ENCODE data around the gene KIF20B.
A peak's percentile ranks its signal among the peaks of the same experiment; 100 is the strongest.
"Not testable (repeated sequence)": the region's sequence is repeated elsewhere in the genome, so short reads cannot be mapped to it uniquely, and the experiment has no call there.

Gene KIF20B

DNA sequence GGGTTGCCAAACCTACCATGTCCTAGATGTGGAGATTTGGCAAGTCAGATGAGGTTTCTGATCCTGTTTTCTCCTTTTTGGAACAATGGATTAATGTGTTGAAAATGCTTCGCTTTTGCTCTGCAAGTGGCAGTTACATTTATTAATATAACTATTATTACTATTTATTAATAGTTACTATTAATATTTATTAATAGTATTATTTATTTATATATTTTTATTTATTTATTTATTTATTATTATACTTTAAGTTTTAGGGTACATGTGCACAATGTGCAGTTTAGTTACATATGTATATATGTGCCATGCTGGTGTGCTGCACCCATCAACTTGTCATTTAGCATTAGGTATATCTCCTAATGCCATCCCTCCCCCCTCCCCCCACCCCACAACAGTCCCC, 62.3 kb downstream of the KIF20B start:
- H3K9me3 ChIP-seq; H3K4me3 ChIP-seq; H3K27me3 ChIP-seq (ENCODE audit: low read depth); DNase-seq (ENCODE audit: low spot score in 2 of 2); H3K4me1 ChIP-seq; in situ Hi-C loops (cut with MboI; ENCODE audit: low sequenced_read_pairs): not testable (repeated sequence)
- peaks cover 64% of the 10 kb centered on the region for H3K36me3 ChIP-seq (replicated peaks)

DNA sequence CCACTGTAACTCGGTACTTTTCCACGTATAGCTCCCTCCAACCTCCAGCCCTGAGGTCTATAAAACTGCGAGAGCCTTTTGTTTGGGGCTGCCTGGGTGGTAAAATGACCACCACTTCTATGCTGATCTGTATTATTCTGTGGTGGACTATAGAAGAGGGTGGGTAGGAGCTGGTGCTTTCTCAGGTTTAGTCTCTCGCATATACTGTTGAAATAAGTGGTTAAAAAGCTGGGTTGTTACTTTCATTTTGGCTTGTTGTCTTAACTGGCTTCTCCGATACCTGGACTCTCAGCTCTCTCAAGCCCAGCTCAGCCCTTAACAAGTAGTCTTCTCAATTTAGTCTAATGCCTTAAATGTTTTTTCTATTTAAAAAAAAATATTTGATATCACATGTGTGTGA, 70.3 kb downstream of the KIF20B start:
- H3K4me1 ChIP-seq, result no peaks in the 10 kb centered on the region
- no peak for DNase-seq (ENCODE audit: low spot score in 2 of 2)
- H3K36me3 ChIP-seq (replicated peaks), result peaks cover 65% of the 10 kb centered on the region
- no peaks in the 10 kb centered on the region for H3K9me3 ChIP-seq
- in situ Hi-C loops (cut with MboI; ENCODE audit: low sequenced_read_pairs), result no loop called here
- H3K27me3 ChIP-seq (ENCODE audit: low read depth), result no peaks in the 10 kb centered on the region
- no peak overlapping the region for H3K4me3 ChIP-seq

DNA sequence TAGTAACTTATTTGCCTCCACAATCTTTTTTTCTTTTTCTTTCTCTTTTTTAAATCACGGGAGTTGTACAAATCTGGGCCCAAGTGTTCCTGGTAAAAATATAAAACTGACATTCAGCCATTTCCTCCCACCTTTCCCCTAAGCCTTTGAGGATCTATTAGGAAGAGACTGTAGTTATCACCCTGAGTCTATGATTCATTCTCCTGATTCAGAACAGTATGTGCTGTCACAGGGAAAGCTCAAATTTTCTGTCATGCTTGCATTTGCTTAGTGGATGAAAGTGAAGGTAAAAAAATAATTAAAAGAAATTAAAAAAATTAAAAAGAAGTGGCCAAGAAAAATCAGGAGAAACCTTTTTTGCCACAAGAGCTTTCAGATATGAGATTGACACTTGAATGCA, 71.7 kb downstream of the KIF20B start:
- Histone ChIP-seq H3K27me3 (ENCODE audit: low read depth) (no peaks in the 10 kb centered on the region), H3K4me1 (no peaks in the 10 kb centered on the region), H3K9me3 (no peaks in the 10 kb centered on the region), H3K4me3 (no peak overlapping the region), H3K36me3 (replicated peaks) (peaks cover 66% of the 10 kb centered on the region)
- in situ Hi-C loops (cut with MboI; ENCODE audit: low sequenced_read_pairs), result no loop called here
- DNase-seq (ENCODE audit: low spot score in 2 of 2), result no peak

DNA sequence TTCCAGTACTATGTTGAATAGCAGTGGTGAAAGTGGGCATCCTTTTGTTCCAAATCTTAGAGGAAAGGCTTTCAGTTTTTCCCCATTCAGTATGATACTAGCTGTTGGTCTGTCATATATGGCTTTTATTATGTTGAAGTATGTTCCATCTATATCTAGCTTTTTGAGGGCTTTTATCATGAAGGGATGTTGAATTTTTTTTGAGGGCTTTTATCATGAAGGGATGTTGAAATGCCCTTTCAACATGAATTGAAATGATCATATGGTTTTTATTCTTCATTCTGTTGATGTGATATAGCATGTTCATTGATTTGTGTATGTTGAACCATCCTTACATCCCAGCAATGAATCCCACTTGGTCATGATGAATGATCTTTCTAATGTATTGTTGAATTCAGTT, 75.3 kb downstream of the KIF20B start:
- no peaks in the 10 kb centered on the region for H3K4me1 ChIP-seq
- no peaks in the 10 kb centered on the region for H3K9me3 ChIP-seq
- in situ Hi-C loops (cut with MboI; ENCODE audit: low sequenced_read_pairs), result loop anchor here (25.0 kb wide), 1 partner anchor 1086 kb away; the partner anchor contains the start of genes HTR7 and RPP30
- peaks cover 50% of the 10 kb centered on the region for H3K36me3 ChIP-seq (replicated peaks)
- DNase-seq (ENCODE audit: low spot score in 2 of 2), result no peak
- no peak overlapping the region for H3K4me3 ChIP-seq
- H3K27me3 ChIP-seq (ENCODE audit: low read depth), result no peaks in the 10 kb centered on the region

DNA sequence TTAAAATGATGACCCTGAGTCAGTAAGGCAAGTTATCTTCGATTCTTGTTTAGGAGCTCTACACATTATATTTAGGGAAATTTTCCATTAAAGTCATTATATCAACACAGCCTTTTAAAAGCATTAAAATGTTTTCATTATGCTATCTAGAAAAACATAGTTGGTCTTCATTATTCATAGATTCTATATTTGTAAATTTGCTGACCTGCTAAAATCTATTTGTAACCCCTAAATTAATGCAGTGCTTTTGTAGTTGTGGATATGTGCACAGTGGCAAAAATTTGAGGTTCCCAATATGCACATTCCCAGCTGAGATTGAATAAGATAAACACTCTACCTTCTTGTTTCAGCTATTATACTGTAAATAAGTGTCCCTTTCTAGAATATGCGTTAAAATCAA, 81.1 kb downstream of the KIF20B start:
- no peak for DNase-seq (ENCODE audit: low spot score in 2 of 2)
- in situ Hi-C loops (cut with MboI; ENCODE audit: low sequenced_read_pairs), result loop anchor here (25.0 kb wide), 1 partner anchor 1080 kb away; the partner anchor contains the start of genes HTR7 and RPP30
- no peak overlapping the region for H3K4me3 ChIP-seq
- no peaks in the 10 kb centered on the region for H3K4me1 ChIP-seq
- peaks cover 7% of the 10 kb centered on the region for H3K36me3 ChIP-seq (replicated peaks)
- no peaks in the 10 kb centered on the region for H3K27me3 ChIP-seq (ENCODE audit: low read depth)
- no peaks in the 10 kb centered on the region for H3K9me3 ChIP-seq

DNA sequence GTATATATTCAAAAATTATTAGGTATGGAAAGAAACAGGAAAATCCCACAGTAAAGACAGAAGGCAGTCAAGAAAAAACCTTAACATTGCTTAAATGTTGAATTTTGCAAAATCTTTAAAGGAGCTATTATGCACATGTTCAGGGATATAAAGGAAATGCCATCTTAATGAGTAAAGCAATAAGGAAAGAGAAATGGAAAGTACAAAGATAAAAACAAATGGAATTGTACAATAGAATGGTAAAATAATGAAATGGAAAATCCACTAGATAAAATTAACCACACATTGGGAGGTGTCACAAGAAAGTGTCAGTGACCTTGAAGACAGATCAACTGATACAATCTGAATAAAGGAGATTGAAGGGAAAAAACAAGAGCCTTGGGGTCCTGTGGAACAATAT, 82.0 kb downstream of the KIF20B start:
- H3K27me3 ChIP-seq (ENCODE audit: low read depth), result no peaks in the 10 kb centered on the region
- H3K4me3 ChIP-seq, result no peak overlapping the region
- peaks cover 7% of the 10 kb centered on the region for H3K36me3 ChIP-seq (replicated peaks)
- no peak for DNase-seq (ENCODE audit: low spot score in 2 of 2)
- in situ Hi-C loops (cut with MboI; ENCODE audit: low sequenced_read_pairs), result loop anchor here (25.0 kb wide), 1 partner anchor 1079 kb away; the partner anchor contains the start of genes HTR7 and RPP30
- H3K4me1 ChIP-seq, result no peaks in the 10 kb centered on the region
- H3K9me3 ChIP-seq, result no peaks in the 10 kb centered on the region

DNA sequence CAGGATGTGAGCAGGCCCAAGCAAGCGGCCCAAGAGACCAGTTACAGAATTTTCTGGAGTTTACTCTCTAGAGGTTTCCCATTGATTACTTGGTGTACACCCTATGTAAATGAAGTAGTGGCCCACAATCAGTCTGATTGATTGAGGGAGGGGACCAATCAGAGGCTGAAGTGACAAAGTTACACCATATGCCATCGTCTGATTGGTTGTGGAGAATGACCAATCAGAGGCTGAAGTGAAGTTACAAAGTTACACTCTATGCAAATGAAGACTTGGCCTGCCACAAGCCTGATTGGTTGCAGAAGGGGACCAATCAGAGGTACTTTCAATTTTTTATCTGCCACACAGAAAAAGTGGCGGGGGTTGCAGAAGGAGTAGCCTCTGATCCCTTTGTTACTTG, 83.7 kb downstream of the KIF20B start:
- no peak for DNase-seq (ENCODE audit: low spot score in 2 of 2)
- peaks cover 3% of the 10 kb centered on the region; the same call in 1 of the 2 replicates for H3K36me3 ChIP-seq (replicated peaks)
- no peaks in the 10 kb centered on the region for H3K9me3 ChIP-seq
- no peaks in the 10 kb centered on the region for H3K27me3 ChIP-seq (ENCODE audit: low read depth)
- in situ Hi-C loops (cut with MboI; ENCODE audit: low sequenced_read_pairs), result loop anchor here (25.0 kb wide), 1 partner anchor 1077 kb away; the partner anchor contains the start of genes HTR7 and RPP30
- H3K4me1 ChIP-seq, result no peaks in the 10 kb centered on the region
- no peak overlapping the region for H3K4me3 ChIP-seq

DNA sequence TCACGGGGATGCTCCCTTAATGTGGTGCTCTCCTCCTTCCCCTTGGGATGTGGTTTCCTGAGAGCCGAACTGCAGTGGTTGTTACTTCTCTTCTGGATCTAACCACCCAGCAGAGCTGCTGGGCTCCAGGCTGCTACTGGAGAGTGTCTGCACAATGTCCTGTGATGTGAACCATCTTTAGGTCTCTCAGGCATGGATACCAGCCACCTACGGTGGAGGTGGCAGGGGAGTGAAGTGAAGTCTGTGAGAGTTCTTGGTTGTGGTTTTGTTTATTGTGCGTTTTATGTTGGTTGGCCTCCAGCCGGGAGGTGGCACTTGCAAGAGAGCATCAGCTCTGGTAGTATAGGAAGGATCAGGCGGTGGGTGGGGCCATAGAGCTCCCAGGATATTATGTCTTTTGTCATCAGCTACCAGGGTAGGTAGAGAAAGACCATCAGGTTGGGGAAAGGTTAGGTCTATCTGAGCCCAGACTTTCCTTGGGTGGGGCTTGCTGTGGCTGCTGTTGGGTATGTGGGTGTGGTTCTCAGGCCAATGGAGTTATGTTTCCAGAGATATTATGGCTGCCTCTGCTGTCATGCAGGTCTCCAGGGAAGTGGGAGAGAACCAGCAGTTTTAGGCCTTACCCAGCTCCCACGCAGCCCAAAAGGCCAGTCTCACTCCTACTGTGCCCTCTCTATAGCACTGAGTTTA, 87.9 kb downstream of the KIF20B start:
- H3K4me1 ChIP-seq, result no peaks in the 10 kb centered on the region

DNA sequence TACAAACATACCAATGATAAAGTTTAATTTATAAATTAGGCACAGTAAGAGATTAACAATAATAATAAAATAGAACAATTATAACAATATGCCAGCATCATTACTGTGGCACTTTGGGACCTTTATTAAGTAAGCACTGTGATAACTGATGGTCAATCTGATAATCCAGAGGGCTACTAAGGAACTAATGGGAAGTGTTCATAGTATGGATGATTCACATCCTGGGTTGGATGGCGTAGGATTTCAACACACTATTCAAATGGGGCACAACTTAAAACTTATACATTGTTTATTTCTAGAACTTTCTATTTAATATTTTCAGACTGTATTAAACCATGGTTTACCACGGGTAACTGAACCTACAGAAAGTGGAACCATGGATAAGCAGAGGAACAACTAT, 90.8 kb downstream of the KIF20B start:
- in situ Hi-C loops (cut with MboI; ENCODE audit: low sequenced_read_pairs), result loop anchor here (25.0 kb wide), 1 partner anchor 1070 kb away; the partner anchor contains the start of genes HTR7 and RPP30
- H3K4me3 ChIP-seq, result no peak overlapping the region

More for the DNA sequence above, 87.9 kb downstream of the KIF20B start:
- DNase-seq (ENCODE audit: low spot score in 2 of 2), result no peak
- in situ Hi-C loops (cut with MboI; ENCODE audit: low sequenced_read_pairs), result loop anchor here (25.0 kb wide), 1 partner anchor 1073 kb away; the partner anchor contains the start of genes HTR7 and RPP30
- no peaks in the 10 kb centered on the region for H3K27me3 ChIP-seq (ENCODE audit: low read depth)
- H3K9me3 ChIP-seq, result no peaks in the 10 kb centered on the region
- no peaks in the 10 kb centered on the region for H3K36me3 ChIP-seq (replicated peaks)
- no peak overlapping the region for H3K4me3 ChIP-seq

DNA sequence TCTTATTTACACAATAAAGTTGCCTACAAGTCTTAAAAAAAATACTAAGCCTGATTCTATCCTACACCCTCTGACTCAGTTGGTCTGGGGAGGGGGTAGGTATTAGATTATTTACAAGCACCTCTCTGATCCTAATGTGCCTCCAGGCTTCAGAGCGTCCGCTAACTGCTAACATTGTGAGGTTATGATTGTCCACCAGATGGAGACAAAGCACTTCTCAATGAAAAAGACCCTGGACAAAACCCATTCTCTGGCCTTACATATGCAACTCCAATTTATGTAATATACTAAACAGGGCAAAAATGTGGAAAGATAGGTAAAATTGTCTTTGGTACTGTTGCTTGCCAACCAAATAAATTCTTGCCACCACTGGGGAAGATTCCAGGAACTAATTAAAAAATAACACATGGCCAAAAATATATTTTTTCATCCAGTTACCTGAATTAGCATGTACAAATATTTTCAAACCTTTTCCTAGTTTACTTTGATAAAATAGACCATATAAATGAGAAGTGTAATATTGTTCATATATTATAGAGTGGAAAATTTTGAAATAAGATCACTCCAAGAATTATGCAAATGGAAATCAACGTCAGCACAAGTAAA, 92.4 kb downstream of the KIF20B start:
- no peak overlapping the region for H3K4me3 ChIP-seq
- H3K9me3 ChIP-seq, result no peaks in the 10 kb centered on the region
- in situ Hi-C loops (cut with MboI; ENCODE audit: low sequenced_read_pairs), result loop anchor here (25.0 kb wide), 1 partner anchor 1069 kb away; the partner anchor contains the start of genes HTR7 and RPP30
- peak; percentile 56 to 59 for DNase-seq (ENCODE audit: low spot score in 2 of 2)
- H3K4me1 ChIP-seq, result no peaks in the 10 kb centered on the region
- H3K27me3 ChIP-seq (ENCODE audit: low read depth), result no peaks in the 10 kb centered on the region
- H3K36me3 ChIP-seq (replicated peaks), result no peaks in the 10 kb centered on the region

More for the DNA sequence above, 90.8 kb downstream of the KIF20B start:
- Histone ChIP-seq H3K9me3 (no peaks in the 10 kb centered on the region), H3K27me3 (ENCODE audit: low read depth) (no peaks in the 10 kb centered on the region), H3K36me3 (replicated peaks) (no peaks in the 10 kb centered on the region), H3K4me1 (no peaks in the 10 kb centered on the region)
- DNase-seq (ENCODE audit: low spot score in 2 of 2), result no peak

DNA sequence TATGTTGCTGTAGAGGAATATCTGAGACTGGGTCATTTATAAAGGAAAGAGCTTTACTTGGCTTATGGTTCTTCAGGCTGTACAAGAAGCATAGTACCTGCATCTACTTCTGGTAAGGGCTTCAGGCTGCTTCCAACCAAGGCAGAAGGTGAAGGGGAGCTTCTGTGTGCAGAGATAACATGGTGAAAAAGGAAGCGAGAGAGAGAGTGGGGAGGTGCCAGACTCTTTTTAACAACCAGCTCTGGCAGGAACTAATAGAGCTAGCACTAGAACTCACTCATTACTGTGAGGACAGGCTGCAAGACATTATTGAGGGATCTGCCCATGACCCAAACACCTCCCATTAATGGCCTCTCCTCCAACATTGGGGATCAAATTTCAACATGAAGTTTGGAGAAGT, 94.5 kb downstream of the KIF20B start:
- no peak overlapping the region for H3K4me3 ChIP-seq
- no peaks in the 10 kb centered on the region for H3K4me1 ChIP-seq
- H3K9me3 ChIP-seq, result no peaks in the 10 kb centered on the region
- in situ Hi-C loops (cut with MboI; ENCODE audit: low sequenced_read_pairs), result loop anchor here (25.0 kb wide), 1 partner anchor 1066 kb away; the partner anchor contains the start of genes HTR7 and RPP30
- no peaks in the 10 kb centered on the region for H3K36me3 ChIP-seq (replicated peaks)
- no peak for DNase-seq (ENCODE audit: low spot score in 2 of 2)
- H3K27me3 ChIP-seq (ENCODE audit: low read depth), result no peaks in the 10 kb centered on the region

DNA sequence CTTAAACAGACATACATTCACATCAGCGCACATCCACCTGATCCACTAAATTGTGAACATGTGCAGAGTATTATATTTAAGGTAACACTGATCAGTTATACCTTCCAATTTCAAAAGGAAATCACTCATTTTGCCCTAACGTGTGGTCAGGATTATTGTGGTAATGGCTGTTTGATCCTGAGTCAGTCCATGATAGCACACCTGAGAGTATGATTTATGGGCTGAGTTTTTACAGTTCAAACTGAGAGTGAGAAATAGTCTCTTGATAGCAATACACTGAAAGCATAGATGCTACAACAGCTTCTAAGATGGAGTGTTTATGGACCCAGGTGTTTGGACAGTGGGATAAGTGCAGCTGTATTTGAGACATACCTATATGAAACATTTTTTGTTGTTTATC, 96.7 kb downstream of the KIF20B start:
- in situ Hi-C loops (cut with MboI; ENCODE audit: low sequenced_read_pairs), result loop anchor here (25.0 kb wide), 1 partner anchor 1064 kb away; the partner anchor contains the start of genes HTR7 and RPP30
- no peaks in the 10 kb centered on the region for H3K4me1 ChIP-seq
- H3K9me3 ChIP-seq, result no peaks in the 10 kb centered on the region

DNA sequence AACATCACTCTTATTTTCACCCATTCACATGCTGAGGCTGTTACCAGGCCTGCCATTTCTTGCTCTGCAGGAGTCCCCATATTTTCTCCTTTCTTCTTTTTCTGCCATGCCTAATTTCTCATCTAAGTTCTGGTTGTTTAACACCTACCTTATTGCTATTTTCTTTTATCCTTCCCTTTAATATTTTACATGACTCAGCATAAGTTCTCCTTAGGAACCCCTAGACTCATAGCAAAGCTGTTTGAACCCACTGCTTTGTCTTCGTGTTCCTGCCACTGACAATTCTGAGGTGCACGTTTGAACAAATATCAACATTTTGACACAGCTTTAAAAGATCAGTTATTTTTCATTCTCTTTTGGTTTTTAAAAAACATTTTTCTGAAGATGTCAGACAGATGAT, 98.2 kb downstream of the KIF20B start:
- in situ Hi-C loops (cut with MboI; ENCODE audit: low sequenced_read_pairs), result loop anchor here (25.0 kb wide), 1 partner anchor 1063 kb away; the partner anchor contains the start of genes HTR7 and RPP30
- DNase-seq (ENCODE audit: low spot score in 2 of 2), result no peak
- no peaks in the 10 kb centered on the region for H3K36me3 ChIP-seq (replicated peaks)
- H3K4me3 ChIP-seq, result no peak overlapping the region
- H3K9me3 ChIP-seq, result no peaks in the 10 kb centered on the region
- H3K27me3 ChIP-seq (ENCODE audit: low read depth), result 0 out of 2 replicates have a peak, but pooled peaks cover 3% of the 10 kb centered on the region
- no peaks in the 10 kb centered on the region for H3K4me1 ChIP-seq

More for the DNA sequence above, 96.7 kb downstream of the KIF20B start:
- Histone ChIP-seq H3K36me3 (replicated peaks) (no peaks in the 10 kb centered on the region), H3K4me3 (no peak overlapping the region), H3K27me3 (ENCODE audit: low read depth) (0 out of 2 replicates have a peak, but pooled peaks cover 1% of the 10 kb centered on the region)
- DNase-seq (ENCODE audit: low spot score in 2 of 2), result no peak

DNA sequence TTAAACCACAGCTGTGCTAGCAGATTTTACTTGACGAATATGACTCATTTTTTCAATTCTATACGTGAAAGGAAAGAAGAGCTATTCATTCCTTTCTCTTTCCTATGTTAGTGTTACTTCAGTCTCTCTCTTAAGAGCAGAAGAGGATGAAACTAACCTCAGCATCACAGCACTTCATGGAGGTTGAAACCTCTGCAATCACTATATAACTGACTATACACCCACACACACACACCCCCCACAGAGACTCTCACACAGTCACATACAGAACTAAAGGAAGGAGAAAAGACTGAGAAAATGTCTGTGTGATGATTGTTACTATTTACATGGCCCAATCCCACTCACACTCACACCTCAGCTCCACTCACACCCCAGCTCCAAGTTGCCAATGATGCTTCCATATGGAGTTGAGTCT, 104.2 kb downstream of the KIF20B start:
- in situ Hi-C loops (cut with MboI; ENCODE audit: low sequenced_read_pairs), result loop anchor here (10.0 to 25.0 kb wide), 2 partner anchors 332 to 789 kb away; no protein-coding TSS in a partner anchor
- no peak for DNase-seq (ENCODE audit: low spot score in 2 of 2)
- H3K9me3 ChIP-seq, result no peaks in the 10 kb centered on the region
- no peaks in the 10 kb centered on the region for H3K4me1 ChIP-seq
- H3K36me3 ChIP-seq (replicated peaks), result no peaks in the 10 kb centered on the region
- H3K27me3 ChIP-seq (ENCODE audit: low read depth), result peaks cover 9% of the 10 kb centered on the region; the same call in 1 of the 2 replicates
- no peak overlapping the region for H3K4me3 ChIP-seq
